HEK293 (cell line): Measurements from ENCODE around the gene PSEN2.

Source experiments
- CTCF ChIA-PET: fragments of 350-600 bp; formaldehyde crosslinking; extraction: SDS; loops from one replicate; lab custom pipeline; 2021; ENCODE audit warnings: antibody characterized with exemption; lab: Yijun Ruan, JAX
- POLR2A ChIA-PET: fragments of 300-600 bp; formaldehyde crosslinking; extraction: SDS; loops from one replicate; lab custom pipeline; 2020; ENCODE audit warnings: antibody characterized with exemption, inconsistent platforms; lab: Yijun Ruan, JAX
- H3K27ac ChIP-seq: fragments of 200-500 bp; sonication (Bioruptor generic); 2 replicates; pipeline ENCODE4 v1.5.1; 2014; ENCODE audit warnings: low read depth, low read length, control low read depth, inconsistent platforms; ENCODE audit errors: extremely low read depth
- H3K36me3 ChIP-seq, 2 experiments: fragments of 200-500 bp in 1 of 2; sonication (Bioruptor generic) in 1 of 2; 1 replicate in 1 of 2; 2 replicates in 1 of 2; pipeline ENCODE4 v1.5.1; 2014 to 2017; ENCODE audit warnings: inconsistent platforms in 2 of 2, low read length in 2 of 2; ENCODE audit not compliant: control insufficient read depth in 2 of 2, insufficient read depth in 1 of 2
- H3K4me1 ChIP-seq: fragments of 200-500 bp; sonication (Bioruptor generic); 2 replicates; pipeline ENCODE4 v1.5.1; 2014; ENCODE audit warnings: mild to moderate bottlenecking, low read length, inconsistent platforms; ENCODE audit not compliant: control insufficient read depth, insufficient read depth
- H3K4me3 ChIP-seq: 2 replicates; pipeline ENCODE4 v1.5.1; 2011; ENCODE audit warnings: low read depth, mild to moderate bottlenecking, control low read depth, low read length, moderate library complexity
- H3K9me3 ChIP-seq: fragments of 200-500 bp; sonication (Bioruptor generic); 2 replicates; pipeline ENCODE4 v1.5.1; 2014; ENCODE audit warnings: low read depth, low read length, inconsistent platforms; ENCODE audit not compliant: control insufficient read depth, insufficient read depth
- GLI4 ChIP-seq: fragments of 450-650 bp; formaldehyde crosslinking; IDR thresholded peaks from 2 replicates; pipeline ENCODE4 v1.5.1; 2016; ENCODE audit warnings: missing biosample characterization, missing genetic modification characterization
- HIC1 ChIP-seq: fragments of 450-650 bp; formaldehyde crosslinking; IDR thresholded peaks from 2 replicates; pipeline ENCODE4 v1.5.1; 2016; ENCODE audit warnings: missing biosample characterization, missing genetic modification characterization
- KLF1 ChIP-seq: fragments of 450-650 bp; formaldehyde crosslinking; IDR thresholded peaks from 2 replicates; pipeline ENCODE4 v1.5.1; 2016; ENCODE audit warnings: missing biosample characterization, missing genetic modification characterization
- ZBTB1 ChIP-seq: fragments of 450-650 bp; formaldehyde crosslinking; IDR thresholded peaks from 2 replicates; pipeline ENCODE4 v1.5.1; 2016; ENCODE audit warnings: missing biosample characterization, missing genetic modification characterization
- ZFP3 ChIP-seq: fragments of 450-650 bp; formaldehyde crosslinking; IDR thresholded peaks from 2 replicates; pipeline ENCODE4 v1.5.1; 2016; ENCODE audit warnings: low read depth, missing biosample characterization, missing genetic modification characterization
- ZNF23 ChIP-seq: fragments of 450-650 bp; formaldehyde crosslinking; IDR thresholded peaks from 2 replicates; pipeline ENCODE4 v1.5.1; 2016; ENCODE audit warnings: missing biosample characterization, missing genetic modification characterization, borderline replicate concordance
- ZNF341 ChIP-seq: fragments of 450-650 bp; formaldehyde crosslinking; IDR thresholded peaks from 2 replicates; pipeline ENCODE4; 2016; ENCODE audit warnings: low read depth, missing biosample characterization, missing genetic modification characterization
- ZNF423 ChIP-seq: fragments of 450-650 bp; formaldehyde crosslinking; IDR thresholded peaks from 2 replicates; pipeline ENCODE4 v1.5.1; 2016; ENCODE audit warnings: missing biosample characterization, missing genetic modification characterization
- ZNF501 ChIP-seq: fragments of 450-650 bp; formaldehyde crosslinking; IDR thresholded peaks from 2 replicates; pipeline ENCODE4 v1.5.1; 2016; ENCODE audit warnings: missing biosample characterization, missing genetic modification characterization
- ZNF529 ChIP-seq: fragments of 450-650 bp; formaldehyde crosslinking; IDR thresholded peaks from 2 replicates; pipeline ENCODE4 v1.5.1; 2017; ENCODE audit warnings: missing genetic modification characterization, missing biosample characterization; ENCODE audit not compliant: insufficient replicate concordance
- ZNF548 ChIP-seq: fragments of 450-650 bp; formaldehyde crosslinking; IDR thresholded peaks from 2 replicates; pipeline ENCODE4 v1.5.1; 2016; ENCODE audit warnings: missing biosample characterization, missing genetic modification characterization
- ZNF596 ChIP-seq: fragments of 450-650 bp; IDR thresholded peaks from 2 replicates; pipeline ENCODE4 v1.5.0; 2018; ENCODE audit warnings: missing biosample characterization, mild to moderate bottlenecking, missing genetic modification characterization, moderate library complexity
- ZNF623 ChIP-seq: fragments of 450-650 bp; formaldehyde crosslinking; IDR thresholded peaks from 2 replicates; pipeline ENCODE4 v1.5.1; 2016; ENCODE audit warnings: missing biosample characterization, missing genetic modification characterization
- ZNF670 ChIP-seq: fragments of 450-650 bp; formaldehyde crosslinking; IDR thresholded peaks from 2 replicates; pipeline ENCODE4 v1.5.1; 2016; ENCODE audit warnings: missing biosample characterization, missing genetic modification characterization, low read depth
- TF ChIP-seq, protein P1 (sequence below): fragments of 450-650 bp; formaldehyde crosslinking; IDR thresholded peaks from 2 replicates; pipeline ENCODE4 v1.5.1; 2016; ENCODE audit warnings: missing biosample characterization, missing genetic modification characterization, borderline replicate concordance
- TF ChIP-seq, protein P2 (sequence below): fragments of 450-650 bp; formaldehyde crosslinking; IDR thresholded peaks from 2 replicates; pipeline ENCODE4 v1.5.1; 2016; ENCODE audit warnings: missing biosample characterization, missing genetic modification characterization
- TF ChIP-seq, protein P3 (sequence below): fragments of 450-650 bp; formaldehyde crosslinking; IDR thresholded peaks from 2 replicates; pipeline ENCODE4 v1.5.1; 2016; ENCODE audit warnings: missing biosample characterization, missing genetic modification characterization
- TF ChIP-seq, protein P4 (sequence below): fragments of 450-650 bp; formaldehyde crosslinking; IDR thresholded peaks from 2 replicates; pipeline ENCODE4 v1.5.1; 2016; ENCODE audit warnings: missing biosample characterization, missing genetic modification characterization

The PSEN2 gene

DNA sequence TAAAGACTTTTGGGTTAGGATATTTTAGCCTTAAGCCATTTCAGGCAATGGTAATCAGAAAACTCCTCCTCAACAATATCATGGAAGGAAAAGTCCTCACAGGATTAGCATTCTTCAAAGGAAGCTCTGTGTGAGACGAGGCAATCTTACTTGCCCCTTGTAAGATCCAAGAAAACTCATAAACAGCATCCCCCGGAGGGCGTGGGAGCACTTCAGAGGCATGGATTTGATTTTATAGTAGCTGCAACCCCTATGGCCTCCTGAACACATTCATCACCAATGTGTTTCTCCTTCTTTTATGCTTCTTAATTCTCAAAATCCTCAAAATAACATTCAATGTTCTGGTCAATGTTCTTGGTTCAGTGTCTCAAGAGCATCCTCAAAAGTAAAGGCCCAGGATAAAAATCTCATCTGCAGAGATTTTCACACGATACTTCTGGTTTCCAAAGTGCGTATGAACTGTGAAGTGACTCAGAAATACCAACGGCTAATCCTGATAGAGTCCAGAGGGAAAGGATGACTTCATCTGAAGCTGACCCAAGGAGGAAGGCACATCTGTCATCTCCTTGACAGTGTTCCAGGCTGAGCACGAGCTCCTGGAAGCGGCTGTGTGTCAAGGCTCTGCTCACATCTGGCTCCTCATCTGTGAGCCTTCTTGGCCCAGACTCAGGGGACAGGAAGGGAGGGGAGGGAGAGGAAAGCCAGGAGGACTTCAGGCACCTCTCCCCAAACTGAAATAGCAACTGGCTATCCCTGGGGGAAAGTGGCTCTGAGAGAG lies 49.3 kb upstream of the PSEN2 start (continued):
- TF ChIP-seq, protein P1, sequence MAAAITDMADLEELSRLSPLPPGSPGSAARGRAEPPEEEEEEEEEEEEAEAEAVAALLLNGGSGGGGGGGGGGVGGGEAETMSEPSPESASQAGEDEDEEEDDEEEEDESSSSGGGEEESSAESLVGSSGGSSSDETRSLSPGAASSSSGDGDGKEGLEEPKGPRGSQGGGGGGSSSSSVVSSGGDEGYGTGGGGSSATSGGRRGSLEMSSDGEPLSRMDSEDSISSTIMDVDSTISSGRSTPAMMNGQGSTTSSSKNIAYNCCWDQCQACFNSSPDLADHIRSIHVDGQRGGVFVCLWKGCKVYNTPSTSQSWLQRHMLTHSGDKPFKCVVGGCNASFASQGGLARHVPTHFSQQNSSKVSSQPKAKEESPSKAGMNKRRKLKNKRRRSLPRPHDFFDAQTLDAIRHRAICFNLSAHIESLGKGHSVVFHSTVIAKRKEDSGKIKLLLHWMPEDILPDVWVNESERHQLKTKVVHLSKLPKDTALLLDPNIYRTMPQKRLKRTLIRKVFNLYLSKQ (tag by site-specific recombination): no peak
- peak; percentile 25; the same call in 1 of the 2 replicates for TF ChIP-seq ZNF341 (tag by site-specific recombination)
- no peak for TF ChIP-seq ZNF23 (tag by site-specific recombination)
- no peak for TF ChIP-seq ZBTB1 (tag by site-specific recombination)
- no peak for TF ChIP-seq ZNF529
- TF ChIP-seq GLI4: no peak
- no peak for TF ChIP-seq ZFP3 (tag by site-specific recombination)
- TF ChIP-seq ZNF548 (tag by site-specific recombination): no peak
- TF ChIP-seq HIC1 (tag by site-specific recombination): peak; percentile 81
- TF ChIP-seq ZNF596 (tag by site-specific recombination): no peak
- TF ChIP-seq KLF1 (tag by site-specific recombination): no peak
- TF ChIP-seq ZNF501 (tag by site-specific recombination): no peak
- no peak for TF ChIP-seq ZNF423 (tag by site-specific recombination)

- Histone ChIP-seq H3K27ac (no peak overlapping the region), H3K9me3 (no peaks in the 10 kb centered on the region), H3K4me1 (peaks cover 13% of the 10 kb centered on the region), H3K36me3 (no peaks in the 10 kb centered on the region), H3K4me3 (no peak overlapping the region)
- CTCF ChIA-PET: interaction anchor here (0.7 to 1.1 kb wide), 2 partner anchors 145 to 281 kb away, joined by 4 to 6 read pairs; no protein-coding TSS in a partner anchor
- TF ChIP-seq, protein P2, sequence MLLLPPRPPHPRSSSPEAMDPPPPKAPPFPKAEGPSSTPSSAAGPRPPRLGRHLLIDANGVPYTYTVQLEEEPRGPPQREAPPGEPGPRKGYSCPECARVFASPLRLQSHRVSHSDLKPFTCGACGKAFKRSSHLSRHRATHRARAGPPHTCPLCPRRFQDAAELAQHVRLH: no peak
- TF ChIP-seq, protein P3, sequence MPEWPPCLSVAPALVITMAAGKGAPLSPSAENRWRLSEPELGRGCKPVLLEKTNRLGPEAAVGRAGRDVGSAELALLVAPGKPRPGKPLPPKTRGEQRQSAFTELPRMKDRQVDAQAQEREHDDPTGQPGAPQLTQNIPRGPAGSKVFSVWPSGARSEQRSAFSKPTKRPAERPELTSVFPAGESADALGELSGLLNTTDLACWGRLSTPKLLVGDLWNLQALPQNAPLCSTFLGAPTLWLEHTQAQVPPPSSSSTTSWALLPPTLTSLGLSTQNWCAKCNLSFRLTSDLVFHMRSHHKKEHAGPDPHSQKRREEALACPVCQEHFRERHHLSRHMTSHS (tag by site-specific recombination): 0 out of 2 replicates have a peak, but pooled peaks have one; percentile 33
- TF ChIP-seq ZNF623 (tag by site-specific recombination) (no peak), ZNF670 (tag by site-specific recombination) (no peak)
- TF ChIP-seq, protein P4, sequence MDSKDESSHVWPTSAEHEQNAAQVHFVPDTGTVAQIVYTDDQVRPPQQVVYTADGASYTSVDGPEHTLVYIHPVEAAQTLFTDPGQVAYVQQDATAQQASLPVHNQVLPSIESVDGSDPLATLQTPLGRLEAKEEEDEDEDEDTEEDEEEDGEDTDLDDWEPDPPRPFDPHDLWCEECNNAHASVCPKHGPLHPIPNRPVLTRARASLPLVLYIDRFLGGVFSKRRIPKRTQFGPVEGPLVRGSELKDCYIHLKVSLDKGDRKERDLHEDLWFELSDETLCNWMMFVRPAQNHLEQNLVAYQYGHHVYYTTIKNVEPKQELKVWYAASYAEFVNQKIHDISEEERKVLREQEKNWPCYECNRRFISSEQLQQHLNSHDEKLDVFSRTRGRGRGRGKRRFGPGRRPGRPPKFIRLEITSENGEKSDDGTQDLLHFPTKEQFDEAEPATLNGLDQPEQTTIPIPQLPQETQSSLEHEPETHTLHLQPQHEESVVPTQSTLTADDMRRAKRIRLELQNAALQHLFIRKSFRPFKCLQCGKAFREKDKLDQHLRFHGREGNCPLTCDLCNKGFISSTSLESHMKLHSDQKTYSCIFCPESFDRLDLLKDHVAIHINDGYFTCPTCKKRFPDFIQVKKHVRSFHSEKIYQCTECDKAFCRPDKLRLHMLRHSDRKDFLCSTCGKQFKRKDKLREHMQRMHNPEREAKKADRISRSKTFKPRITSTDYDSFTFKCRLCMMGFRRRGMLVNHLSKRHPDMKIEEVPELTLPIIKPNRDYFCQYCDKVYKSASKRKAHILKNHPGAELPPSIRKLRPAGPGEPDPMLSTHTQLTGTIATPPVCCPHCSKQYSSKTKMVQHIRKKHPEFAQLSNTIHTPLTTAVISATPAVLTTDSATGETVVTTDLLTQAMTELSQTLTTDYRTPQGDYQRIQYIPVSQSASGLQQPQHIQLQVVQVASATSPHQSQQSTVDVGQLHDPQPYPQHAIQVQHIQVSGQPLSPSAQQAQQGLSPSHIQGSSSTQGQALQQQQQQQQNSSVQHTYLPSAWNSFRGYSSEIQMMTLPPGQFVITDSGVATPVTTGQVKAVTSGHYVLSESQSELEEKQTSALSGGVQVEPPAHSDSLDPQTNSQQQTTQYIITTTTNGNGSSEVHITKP (tag by site-specific recombination): 0 out of 2 replicates have a peak, but pooled peaks have one; percentile 3
- TF ChIP-seq, all 188 proteins: peak for 2
- POLR2A ChIA-PET: interaction anchor here (0.6 to 0.8 kb wide), 2 partner anchors 142 to 274 kb away, joined by 3 read pairs; no protein-coding TSS in a partner anchor
These were observed 48.7 kb upstream of the PSEN2 start for GRCh38 chr1:226821719-226822085.
